Prostate gland (tissue), 2 donors: ENCODE measurements around the gene TMEM190.

Experiments
- CTCF ChIP-seq, 4 experiments: fragments of 200-600 bp in 2 of 4; fragments of 450-650 bp in 2 of 4; sonication (generic) in 2 of 4; IDR thresholded peaks; 1 replicate in 3 of 4; 2 replicates in 1 of 4; pipeline ENCODE4 v1.5.1; 2016 to 2019; ENCODE audit warnings: antibody characterized with exemption in 4 of 4, mild to moderate bottlenecking in 2 of 4, moderate library complexity in 2 of 4
- POLR2A ChIP-seq: fragments of 450-650 bp; IDR thresholded peaks from one replicate; pipeline ENCODE4 v1.6.1; 2016; ENCODE audit warnings: antibody characterized with exemption, mild to moderate bottlenecking
- POLR2AphosphoS5 ChIP-seq: sonication (generic); formaldehyde crosslinking; IDR thresholded peaks from one replicate; pipeline ENCODE4 v1.6.1; 2017; ENCODE audit warnings: antibody characterized with exemption

GRCh38 chr19:55350620-55351315 is 25.9 kb upstream of the TMEM190 start:
- TF ChIP-seq POLR2AphosphoS5 (no peak), CTCF (IDR thresholded peaks at IDR 0.05) (no peak), POLR2A (no peak)
